ENCODE measurements around the gene P3R3URF. TPM values are rescaled to one million over a fixed set of nuclear protein-coding genes. Genes with fewer than 3 reads are reported as not detected.

Gene P3R3URF
- total RNA-seq, 1 donor from 2014 or later = not detected

DNA sequence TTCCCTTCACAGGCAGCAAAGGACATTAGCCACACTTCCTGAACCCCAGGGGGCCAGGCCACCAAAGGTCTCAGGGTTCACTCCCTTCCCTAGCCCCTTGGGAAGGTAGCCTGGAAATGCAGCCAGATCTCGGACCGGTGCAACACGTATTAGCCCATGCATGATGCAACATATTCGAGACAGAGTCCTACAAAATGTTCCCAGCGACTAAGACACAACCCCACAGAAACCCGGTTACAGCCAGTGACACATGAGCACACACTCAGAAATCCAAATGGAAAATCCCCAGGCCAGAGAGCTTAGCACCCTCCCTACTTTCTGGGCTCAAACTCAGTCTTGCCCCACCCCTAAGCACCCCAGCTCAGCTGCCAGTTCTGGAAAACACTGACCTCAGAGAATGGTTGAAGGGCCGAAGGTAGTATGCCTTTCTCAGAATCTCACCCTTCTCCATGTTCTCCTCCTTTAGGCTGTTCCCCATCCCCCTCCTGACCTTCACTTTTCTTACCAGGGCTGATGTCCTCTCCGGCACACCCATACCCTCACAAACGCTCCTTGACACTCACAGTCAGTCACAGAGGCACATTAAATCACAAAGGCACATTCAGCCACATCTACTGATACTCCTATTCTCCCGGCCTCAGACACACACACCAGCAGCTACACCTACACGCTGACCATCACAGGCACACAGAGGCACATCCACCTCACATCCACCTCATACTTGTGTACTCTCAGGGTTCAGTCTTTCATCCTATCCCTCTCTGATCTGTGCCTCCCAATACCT lies 1.6 kb downstream of the P3R3URF start, which contains the start of gene TSPAN1:
Gene TSPAN1, plus strand, starts transcription at position 640 of the 784 bp plus-strand sequence. CDS start 6,021 bp downstream, outside the sequence.
- Mint-ChIP-seq H3K27me3 (ENCODE audit: unreplicated experiment) (peaks cover 7% of the 10 kb centered on the region), H3K9me3 (ENCODE audit: unreplicated experiment) (peaks cover 2% of the 10 kb centered on the region), H3K36me3 (ENCODE audit: unreplicated experiment) (no peaks in the 10 kb centered on the region), H3K27ac (ENCODE audit: unreplicated experiment) (no peak within 1 kb of the TSS), H3K4me3 (ENCODE audit: unreplicated experiment) (no peak within 1 kb of the TSS), H3K4me1 (ENCODE audit: low read depth, unreplicated experiment) (peaks cover 2% of the 10 kb centered on the region)
- TF ChIP-seq CTCF (IDR thresholded peaks at IDR 0.05; ENCODE audit: partially characterized antibody, unreplicated experiment) = no peak
- DNase-seq = no peak

GRCh38 chr1:46173361-46173856 lies 2.9 kb downstream of the P3R3URF start:
- TF ChIP-seq CTCF (IDR thresholded peaks at IDR 0.05; ENCODE audit: partially characterized antibody, unreplicated experiment) = no peak
- Mint-ChIP-seq H3K4me1 (ENCODE audit: low read depth, unreplicated experiment) (peaks cover 2% of the 10 kb centered on the region), H3K4me3 (ENCODE audit: unreplicated experiment) (no peak overlapping the region), H3K27ac (ENCODE audit: unreplicated experiment) (no peak overlapping the region), H3K9me3 (ENCODE audit: unreplicated experiment) (peaks cover 2% of the 10 kb centered on the region), H3K27me3 (ENCODE audit: unreplicated experiment) (peaks cover 9% of the 10 kb centered on the region), H3K36me3 (ENCODE audit: unreplicated experiment) (no peaks in the 10 kb centered on the region)
- no peak for DNase-seq

DNA sequence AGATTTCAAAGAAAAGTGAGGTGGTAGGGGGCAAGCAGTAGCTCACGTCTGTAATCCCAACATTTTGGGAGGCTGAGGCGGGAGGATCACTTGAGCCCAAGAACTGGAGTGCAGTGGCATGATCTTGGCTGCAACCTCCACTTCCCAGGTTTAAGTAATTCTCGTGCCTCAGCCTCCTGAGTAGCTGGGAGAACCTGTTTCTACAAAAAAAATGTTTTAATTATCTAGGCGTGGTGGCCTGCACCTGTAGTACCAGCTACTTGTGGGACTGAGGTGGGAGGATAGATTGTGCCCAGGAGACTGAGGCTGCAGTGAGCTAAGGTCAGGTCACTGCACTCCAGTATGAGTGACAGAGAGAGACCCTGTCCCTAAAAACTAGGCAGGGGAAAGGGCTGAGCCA lies 4.0 kb downstream of the P3R3URF start:
- no peak overlapping the region for H3K27ac Mint-ChIP-seq (ENCODE audit: unreplicated experiment)
- peaks cover 2% of the 10 kb centered on the region for H3K4me1 Mint-ChIP-seq (ENCODE audit: low read depth, unreplicated experiment)
- no peak for TF ChIP-seq CTCF (IDR thresholded peaks at IDR 0.05; ENCODE audit: partially characterized antibody, unreplicated experiment)
- no peak for DNase-seq
- peak overlapping the region; percentile 20 for H3K4me3 Mint-ChIP-seq (ENCODE audit: unreplicated experiment)
- peaks cover 2% of the 10 kb centered on the region for H3K9me3 Mint-ChIP-seq (ENCODE audit: unreplicated experiment)
- no peaks in the 10 kb centered on the region for H3K36me3 Mint-ChIP-seq (ENCODE audit: unreplicated experiment)
- peaks cover 10% of the 10 kb centered on the region for H3K27me3 Mint-ChIP-seq (ENCODE audit: unreplicated experiment)

DNA sequence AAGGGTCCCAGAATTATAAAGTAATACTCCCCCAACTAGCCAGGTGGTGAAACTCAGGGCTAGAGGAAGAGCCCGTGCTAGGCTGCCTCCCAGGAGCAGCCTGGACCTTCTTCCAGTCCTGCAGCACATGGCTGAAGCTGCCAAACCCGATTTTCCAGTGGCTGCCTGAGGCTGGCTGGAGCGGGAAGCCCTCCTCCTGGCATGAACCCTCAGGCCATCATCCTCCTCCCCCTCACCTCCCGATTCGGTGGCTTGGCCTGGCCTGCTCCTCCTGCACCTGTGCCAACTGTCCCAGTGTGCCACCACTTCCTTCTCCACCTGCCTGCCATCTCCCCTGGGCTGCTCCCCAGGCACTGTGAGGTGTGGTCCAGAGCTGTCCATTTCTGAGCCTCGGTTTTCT lies 4.4 kb downstream of the P3R3URF start:
- no peak overlapping the region for H3K27ac Mint-ChIP-seq (ENCODE audit: unreplicated experiment)
- DNase-seq = no peak
- H3K27me3 Mint-ChIP-seq (ENCODE audit: unreplicated experiment) = peaks cover 10% of the 10 kb centered on the region

More for the DNA sequence above, 4.4 kb downstream of the P3R3URF start:
- peaks cover 2% of the 10 kb centered on the region for H3K9me3 Mint-ChIP-seq (ENCODE audit: unreplicated experiment)
- no peak for TF ChIP-seq CTCF (IDR thresholded peaks at IDR 0.05; ENCODE audit: partially characterized antibody, unreplicated experiment)
- peak overlapping the region; percentile 20 for H3K4me3 Mint-ChIP-seq (ENCODE audit: unreplicated experiment)
- no peaks in the 10 kb centered on the region for H3K36me3 Mint-ChIP-seq (ENCODE audit: unreplicated experiment)
- peaks cover 2% of the 10 kb centered on the region for H3K4me1 Mint-ChIP-seq (ENCODE audit: low read depth, unreplicated experiment)
